NCI-H748 (cell line): ENCODE data around the gene AP4S1.

ENCODE experiments used
- DNase-seq: peaks from one replicate; lab custom pipeline; 2025; ENCODE audit not compliant: unreplicated experiment; lab: John Stamatoyannopoulos, UW

Gene AP4S1

DNA sequence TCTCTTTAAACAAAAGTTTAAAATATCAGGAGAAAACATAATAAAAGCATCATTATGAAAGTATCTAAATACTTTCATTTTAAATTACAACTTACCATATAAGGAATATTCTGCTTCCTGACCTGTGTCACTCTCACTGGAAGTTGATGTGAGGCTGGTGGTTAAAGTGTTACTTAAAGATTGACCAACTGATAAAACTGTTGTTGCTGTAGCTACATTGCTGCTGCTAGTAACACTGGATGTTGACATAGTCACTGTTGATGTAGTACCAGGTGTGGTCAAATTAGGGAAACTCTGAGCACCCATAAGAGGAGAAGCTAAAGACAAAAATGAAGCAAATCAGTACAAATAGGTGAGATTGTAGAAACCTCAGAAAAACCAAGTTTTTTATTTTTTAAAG is 102.2 kb downstream of the AP4S1 start:
- no peak for DNase-seq

DNA sequence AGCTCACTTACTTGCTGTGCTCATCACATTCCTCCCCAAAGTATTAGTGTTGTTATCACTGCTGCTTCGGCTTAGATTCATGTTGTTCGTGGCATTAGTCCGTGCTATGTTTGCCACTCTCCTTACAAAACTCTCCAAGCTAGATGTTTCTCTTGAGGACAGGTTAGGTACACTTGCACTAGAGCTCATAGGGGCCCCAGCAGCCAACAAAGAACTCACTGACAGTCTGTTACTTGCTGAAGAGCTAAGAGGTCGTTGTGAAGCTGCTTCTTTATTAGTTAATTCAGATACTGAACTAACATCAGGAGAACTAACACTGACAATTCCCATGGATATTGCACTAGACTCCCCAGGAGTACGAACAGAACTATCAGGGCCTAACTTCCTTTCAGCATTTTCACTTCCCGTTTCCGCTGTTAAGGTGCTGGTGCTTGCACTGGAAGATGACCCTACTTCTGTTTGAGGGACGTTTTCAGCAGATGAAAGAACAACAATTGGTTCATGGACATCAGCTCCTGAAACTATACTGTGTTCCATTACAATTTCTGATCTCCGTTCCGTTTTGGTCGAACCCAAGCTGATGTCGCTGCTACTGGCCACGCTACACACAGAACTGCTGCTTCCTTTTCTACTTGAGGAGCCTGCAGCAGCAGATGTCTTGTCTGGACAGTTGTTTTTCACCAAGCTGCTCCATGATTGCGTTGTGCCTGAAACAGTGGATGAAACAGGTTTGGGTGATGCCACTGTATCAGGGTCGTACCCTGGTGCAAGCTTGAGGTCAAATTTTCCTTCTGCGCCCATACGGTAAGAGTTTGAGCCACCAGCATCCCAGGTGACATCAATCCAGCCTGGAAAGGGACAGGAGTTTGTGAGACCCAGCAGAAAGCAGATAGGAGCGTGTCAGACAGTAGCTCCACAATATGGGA is 103.4 kb downstream of the AP4S1 start:
- no peak for DNase-seq

DNA sequence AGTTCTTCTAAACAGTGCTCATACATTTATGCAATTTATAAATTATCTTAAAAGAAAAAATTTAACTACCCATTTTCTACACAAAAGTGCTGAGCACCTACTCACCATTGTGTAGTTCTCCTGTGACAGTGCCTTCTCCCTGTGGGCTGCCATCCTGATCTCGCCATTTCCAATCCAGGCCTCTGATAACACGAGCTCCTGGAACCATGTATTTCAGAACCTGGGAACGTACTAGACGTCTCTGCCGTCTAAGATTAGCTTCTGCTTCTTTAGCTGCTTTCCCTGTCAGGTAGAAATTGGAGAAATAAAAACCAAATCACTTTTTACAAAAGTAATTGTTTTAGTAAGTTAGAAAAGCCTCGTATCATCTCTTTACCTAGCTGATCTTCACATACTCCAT is 107.7 kb downstream of the AP4S1 start:
- DNase-seq, result no peak

DNA sequence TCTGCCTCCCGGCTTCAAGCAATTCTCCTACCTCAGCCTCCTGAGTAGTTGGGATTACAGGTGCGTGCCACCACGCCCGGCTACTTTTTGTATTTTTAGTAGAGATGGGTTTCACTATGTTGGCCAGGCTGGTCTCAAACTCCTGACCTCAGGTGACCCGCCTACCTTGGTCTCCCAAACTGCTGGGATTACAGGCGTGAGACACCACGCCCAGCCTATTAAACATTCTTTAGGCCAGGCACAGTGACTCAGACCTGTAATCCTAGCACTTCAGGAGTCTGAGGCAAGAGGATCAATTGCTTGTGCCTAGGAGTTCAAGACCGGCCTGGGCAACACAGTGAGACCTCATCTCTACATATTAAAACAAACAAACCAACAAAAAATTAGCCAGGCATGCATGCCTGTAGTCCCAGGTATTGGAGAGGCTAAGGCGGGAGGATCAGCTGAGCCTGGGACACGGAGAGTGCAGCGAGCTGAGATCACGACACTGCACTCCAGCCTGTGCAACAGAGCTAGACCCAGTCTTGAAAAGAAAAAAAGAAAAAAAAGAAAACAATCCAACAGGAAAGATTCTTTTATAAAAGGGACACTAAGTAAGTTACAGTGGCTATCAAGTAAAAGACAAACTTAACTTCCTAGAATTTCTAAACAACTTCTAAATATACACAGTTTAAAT is 111.9 kb downstream of the AP4S1 start:
- no peak for DNase-seq

DNA sequence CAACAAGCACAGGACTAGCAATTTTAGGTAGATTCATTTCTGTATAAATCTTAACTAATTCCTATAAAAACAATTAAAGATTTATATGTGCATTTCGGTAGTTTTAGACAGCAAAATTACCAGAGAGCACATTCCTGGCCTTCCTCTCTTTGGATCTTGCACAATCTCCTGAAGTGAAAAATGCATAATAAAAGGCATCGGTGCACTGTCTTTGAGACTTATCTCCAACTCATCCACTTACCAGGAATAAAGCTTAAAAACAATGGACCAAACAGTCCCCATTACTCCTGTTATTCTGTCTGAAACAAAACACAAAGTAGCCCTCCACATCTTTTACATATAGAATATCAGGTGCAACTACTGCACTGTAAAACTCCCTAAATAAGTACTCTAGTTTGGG is 112.9 kb downstream of the AP4S1 start:
- no peak for DNase-seq

DNA sequence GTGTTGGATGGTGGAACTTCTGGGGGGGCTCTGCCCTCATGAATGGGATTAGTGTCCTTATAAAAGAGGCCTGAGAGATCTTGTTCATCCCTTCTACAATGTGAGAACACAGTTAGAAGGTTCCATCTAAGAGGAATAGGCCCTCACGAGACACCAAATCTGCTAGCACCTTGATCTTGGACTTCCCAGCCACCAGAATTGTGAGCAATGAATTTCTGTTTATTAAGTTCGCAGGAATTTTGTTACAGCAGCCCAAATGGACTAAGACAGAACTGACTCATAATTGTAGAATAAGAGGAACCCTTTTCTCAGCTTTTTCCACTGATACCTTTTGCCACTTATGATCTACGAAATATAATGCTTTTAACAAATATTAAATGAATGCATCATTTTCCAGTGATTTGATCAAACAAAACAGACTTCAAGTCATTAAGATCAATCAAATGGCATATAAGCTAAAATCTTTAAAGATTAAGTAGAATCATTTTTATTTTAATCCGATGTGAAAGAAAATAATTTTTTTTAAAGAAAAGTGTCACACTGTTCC is 113.9 kb downstream of the AP4S1 start:
- DNase-seq, result no peak

DNA sequence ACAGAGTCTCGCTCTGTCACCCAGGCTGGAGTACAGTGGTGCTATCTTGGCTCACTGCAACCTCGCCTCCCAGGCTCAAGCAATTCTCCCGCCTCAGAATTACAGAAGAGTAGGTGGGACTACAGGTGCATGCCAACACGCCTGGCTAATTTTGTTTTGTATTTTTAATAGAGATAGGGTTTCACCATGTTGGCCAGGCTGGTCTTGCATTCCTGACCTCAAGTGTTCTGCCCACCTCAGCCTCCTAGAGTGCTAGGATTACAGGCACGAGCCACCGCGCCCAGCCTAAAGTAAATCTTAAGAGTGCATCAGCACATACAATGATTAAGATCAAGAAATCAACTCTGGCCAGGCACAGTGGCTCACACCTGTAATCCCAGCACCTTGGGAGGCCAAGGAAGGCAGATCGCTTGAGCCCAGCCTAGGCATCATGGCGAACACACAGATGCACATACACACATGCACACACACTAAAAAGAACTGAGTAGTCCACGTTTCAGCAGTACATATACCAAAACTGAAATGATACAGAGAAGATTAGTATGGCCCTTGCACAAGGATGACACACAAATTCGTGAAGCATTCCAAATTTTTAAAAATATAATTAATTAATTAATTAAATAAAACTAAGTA is 117.1 kb downstream of the AP4S1 start:
- DNase-seq, result no peak
